ENCODE results near the gene PIWIL1. TPM values are rescaled to one million over a fixed set of nuclear protein-coding genes. Genes with fewer than 3 reads are reported as not detected.

PIWIL1 gene
- total RNA-seq, 1 donor from 2014 or later = not detected

DNA sequence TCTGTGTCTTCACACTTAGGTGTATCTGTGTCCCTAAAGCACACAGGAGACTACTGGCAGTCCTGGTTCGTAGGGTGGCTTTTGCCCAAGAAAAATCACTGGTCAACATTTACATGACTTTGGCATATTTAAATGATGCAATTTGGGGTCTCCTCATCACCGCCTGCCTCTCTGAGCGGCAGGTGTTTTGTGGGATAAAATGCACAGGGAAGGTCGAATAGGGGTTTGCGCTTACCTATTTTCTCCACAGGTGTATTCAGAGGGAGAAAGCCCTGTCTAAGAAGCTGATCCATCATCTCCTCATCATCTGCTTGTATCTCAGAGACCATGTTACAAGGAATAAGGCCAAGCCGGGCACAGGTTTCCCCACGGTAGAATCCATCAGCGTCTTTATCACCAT, 74.7 kb downstream of the PIWIL1 start:
- Mint-ChIP-seq H3K36me3 (ENCODE audit: low read depth) (no peaks in the 10 kb centered on the region), H3K27me3 (ENCODE audit: low read depth) (peaks cover 7% of the 10 kb centered on the region), H3K4me3 (ENCODE audit: unreplicated experiment) (no peak overlapping the region), H3K9me3 (ENCODE audit: low read depth) (no peaks in the 10 kb centered on the region), H3K27ac (ENCODE audit: unreplicated experiment) (no peak overlapping the region), H3K4me1 (ENCODE audit: low read depth) (no peaks in the 10 kb centered on the region)
- TF ChIP-seq, protein P1, sequence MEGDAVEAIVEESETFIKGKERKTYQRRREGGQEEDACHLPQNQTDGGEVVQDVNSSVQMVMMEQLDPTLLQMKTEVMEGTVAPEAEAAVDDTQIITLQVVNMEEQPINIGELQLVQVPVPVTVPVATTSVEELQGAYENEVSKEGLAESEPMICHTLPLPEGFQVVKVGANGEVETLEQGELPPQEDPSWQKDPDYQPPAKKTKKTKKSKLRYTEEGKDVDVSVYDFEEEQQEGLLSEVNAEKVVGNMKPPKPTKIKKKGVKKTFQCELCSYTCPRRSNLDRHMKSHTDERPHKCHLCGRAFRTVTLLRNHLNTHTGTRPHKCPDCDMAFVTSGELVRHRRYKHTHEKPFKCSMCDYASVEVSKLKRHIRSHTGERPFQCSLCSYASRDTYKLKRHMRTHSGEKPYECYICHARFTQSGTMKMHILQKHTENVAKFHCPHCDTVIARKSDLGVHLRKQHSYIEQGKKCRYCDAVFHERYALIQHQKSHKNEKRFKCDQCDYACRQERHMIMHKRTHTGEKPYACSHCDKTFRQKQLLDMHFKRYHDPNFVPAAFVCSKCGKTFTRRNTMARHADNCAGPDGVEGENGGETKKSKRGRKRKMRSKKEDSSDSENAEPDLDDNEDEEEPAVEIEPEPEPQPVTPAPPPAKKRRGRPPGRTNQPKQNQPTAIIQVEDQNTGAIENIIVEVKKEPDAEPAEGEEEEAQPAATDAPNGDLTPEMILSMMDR (IDR thresholded peaks at IDR 0.05) = no peak
- no peak for DNase-seq (ENCODE audit: low spot score)

GRCh38 chr12:130413909-130414308, 76.2 kb downstream of the PIWIL1 start:
- no peak for DNase-seq (ENCODE audit: low spot score)
- Mint-ChIP-seq H3K4me1 (ENCODE audit: low read depth) (no peaks in the 10 kb centered on the region), H3K4me3 (ENCODE audit: unreplicated experiment) (no peak overlapping the region), H3K36me3 (ENCODE audit: low read depth) (no peaks in the 10 kb centered on the region), H3K27ac (ENCODE audit: unreplicated experiment) (no peak overlapping the region), H3K27me3 (ENCODE audit: low read depth) (peaks cover 9% of the 10 kb centered on the region), H3K9me3 (ENCODE audit: low read depth) (no peaks in the 10 kb centered on the region)
- TF ChIP-seq, protein P1 (IDR thresholded peaks at IDR 0.05) = no peak

- DNase-seq (ENCODE audit: low spot score) = no peak
- Mint-ChIP-seq H3K27me3 (ENCODE audit: low read depth) (peaks cover 9% of the 10 kb centered on the region), H3K4me3 (ENCODE audit: unreplicated experiment) (no peak overlapping the region), H3K4me1 (ENCODE audit: low read depth) (no peaks in the 10 kb centered on the region), H3K9me3 (ENCODE audit: low read depth) (no peaks in the 10 kb centered on the region), H3K27ac (ENCODE audit: unreplicated experiment) (no peak overlapping the region), H3K36me3 (ENCODE audit: low read depth) (no peaks in the 10 kb centered on the region)
- TF ChIP-seq, protein P1 (IDR thresholded peaks at IDR 0.05) = no peak
Measured at GRCh38 chr12:130414381-130414780, 76.7 kb downstream of the PIWIL1 start.

DNA sequence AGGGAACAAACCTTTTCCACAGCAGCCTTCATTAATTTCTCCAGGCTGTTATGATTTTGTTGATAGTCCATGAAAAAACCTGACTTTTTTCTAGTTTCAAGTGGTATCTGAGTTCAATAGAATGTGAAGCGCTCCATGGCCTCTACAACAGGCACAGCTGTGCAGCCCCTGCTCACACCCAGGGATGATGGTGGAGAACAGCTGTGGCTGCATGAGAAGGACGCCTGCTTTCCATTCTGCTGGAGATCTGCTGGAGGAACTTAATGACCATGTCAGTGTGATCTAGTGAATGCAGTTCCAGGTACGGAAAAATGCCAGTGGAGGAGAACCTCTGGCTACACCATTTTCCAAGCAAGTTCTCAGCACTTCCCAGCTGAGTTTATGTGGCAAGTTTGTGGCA, 80.6 kb downstream of the PIWIL1 start:
- peaks cover 12% of the 10 kb centered on the region for H3K27me3 Mint-ChIP-seq (ENCODE audit: low read depth)
- H3K9me3 Mint-ChIP-seq (ENCODE audit: low read depth) = no peaks in the 10 kb centered on the region
- no peaks in the 10 kb centered on the region for H3K4me1 Mint-ChIP-seq (ENCODE audit: low read depth)

GRCh38 chr12:130419116-130419515, 81.4 kb downstream of the PIWIL1 start:
- Mint-ChIP-seq H3K27me3 (ENCODE audit: low read depth) (peaks cover 12% of the 10 kb centered on the region), H3K36me3 (ENCODE audit: low read depth) (no peaks in the 10 kb centered on the region), H3K9me3 (ENCODE audit: low read depth) (no peaks in the 10 kb centered on the region), H3K27ac (ENCODE audit: unreplicated experiment) (no peak overlapping the region), H3K4me1 (ENCODE audit: low read depth) (no peaks in the 10 kb centered on the region), H3K4me3 (ENCODE audit: unreplicated experiment) (no peak overlapping the region)
- TF ChIP-seq, protein P1 (IDR thresholded peaks at IDR 0.05) = no peak
- DNase-seq (ENCODE audit: low spot score) = no peak

More for the DNA sequence above, 80.6 kb downstream of the PIWIL1 start:
- no peaks in the 10 kb centered on the region for H3K36me3 Mint-ChIP-seq (ENCODE audit: low read depth)
- DNase-seq (ENCODE audit: low spot score) = no peak
- H3K27ac Mint-ChIP-seq (ENCODE audit: unreplicated experiment) = no peak overlapping the region
- no peak overlapping the region for H3K4me3 Mint-ChIP-seq (ENCODE audit: unreplicated experiment)
- TF ChIP-seq, protein P1 (IDR thresholded peaks at IDR 0.05) = no peak

All from chondrocyte (in vitro differentiated cells).